KMS-11 (cell line): ENCODE data around the gene ZMAT2.

ENCODE experiments used
- H2AFZ ChIP-seq: fragments of 200-600 bp; sonication (generic); 2 replicates; pipeline ENCODE4 v1.6.1; 2016; ENCODE audit warnings: antibody characterized with exemption, mixed run types, low read depth
- H3K27ac ChIP-seq: fragments of 200-600 bp; sonication (generic); 2 replicates; pipeline ENCODE4 v1.6.1; 2016; ENCODE audit warnings: mild to moderate bottlenecking, mixed run types
- H3K27me3 ChIP-seq: fragments of 200-600 bp; sonication (generic); 2 replicates; pipeline ENCODE4 v1.6.1; 2017; ENCODE audit warnings: mild to moderate bottlenecking, low read depth, mixed run types, moderate library complexity; ENCODE audit not compliant: insufficient read depth
- H3K36me3 ChIP-seq: fragments of 200-600 bp; sonication (generic); 2 replicates; pipeline ENCODE4 v1.6.1; 2017; ENCODE audit warnings: mild to moderate bottlenecking, mixed run types; ENCODE audit not compliant: insufficient read depth
- H3K4me1 ChIP-seq: fragments of 200-600 bp; sonication (generic); 2 replicates; pipeline ENCODE4 v1.6.1; 2016; ENCODE audit warnings: mild to moderate bottlenecking, low read depth, mixed run types; ENCODE audit not compliant: poor library complexity, severe bottlenecking
- H3K4me2 ChIP-seq: fragments of 200-600 bp; sonication (generic); 2 replicates; pipeline ENCODE4 v1.7.0; 2016; ENCODE audit warnings: mild to moderate bottlenecking, mixed run types
- H3K4me3 ChIP-seq: fragments of 200-600 bp; sonication (generic); IDR thresholded peaks from 2 replicates; pipeline ENCODE4 v1.6.1; 2017; ENCODE audit warnings: low read depth, low read length, mixed read lengths; ENCODE audit not compliant: insufficient read depth
- H3K79me2 ChIP-seq: fragments of 200-600 bp; sonication (generic); 2 replicates; pipeline ENCODE4 v1.6.1; 2016; ENCODE audit warnings: low read depth, mixed run types; ENCODE audit not compliant: insufficient read depth
- H3K9ac ChIP-seq: fragments of 200-600 bp; sonication (generic); 2 replicates; pipeline ENCODE4 v1.6.1; 2016; ENCODE audit warnings: mild to moderate bottlenecking, mixed run types
- H4K20me1 ChIP-seq: fragments of 200-600 bp; sonication (generic); 2 replicates; pipeline ENCODE4 v1.6.1; 2016; ENCODE audit warnings: mild to moderate bottlenecking, mixed run types; ENCODE audit not compliant: insufficient read depth
- CTCF ChIP-seq: fragments of 200-600 bp; sonication (generic); conservative IDR thresholded peaks from 2 replicates; pipeline ENCODE4 v1.6.1; 2017; ENCODE audit warnings: low read depth, mild to moderate bottlenecking, antibody characterized with exemption, low read length, moderate library complexity, mixed read lengths

ZMAT2 gene

GRCh38 chr5:140678993-140679392 lies 21.3 kb upstream of the ZMAT2 start:
- no peaks in the 10 kb centered on the region for H3K36me3 ChIP-seq

GRCh38 chr5:140690376-140690932 lies 9.8 kb upstream of the ZMAT2 start:
- Histone ChIP-seq H3K9ac (peak overlapping the region; percentile 69), H3K27ac (peak overlapping the region; percentile 60), H3K4me2 (peak overlapping the region; percentile 95), H3K4me3 (no peak overlapping the region), H4K20me1 (no peaks in the 10 kb centered on the region), H2AFZ (peak overlapping the region; percentile 93; the same call in 1 of the 2 replicates), H3K36me3 (no peaks in the 10 kb centered on the region), H3K27me3 (no peaks in the 10 kb centered on the region), H3K4me1 (peaks cover 19% of the 10 kb centered on the region), H3K79me2 (peaks cover 32% of the 10 kb centered on the region; the same call in 1 of the 2 replicates)
- TF ChIP-seq CTCF = no peak

More at GRCh38 chr5:140678993-140679392, 21.3 kb upstream of the ZMAT2 start:
- Histone ChIP-seq H3K27me3 (no peaks in the 10 kb centered on the region), H3K79me2 (no peaks in the 10 kb centered on the region), H3K4me1 (peaks cover 4% of the 10 kb centered on the region), H3K4me3 (no peak overlapping the region), H3K9ac (no peak overlapping the region), H3K27ac (no peak overlapping the region), H4K20me1 (no peaks in the 10 kb centered on the region), H3K4me2 (no peak overlapping the region), H2AFZ (no peak overlapping the region)
- no peak for TF ChIP-seq CTCF

- TF ChIP-seq CTCF = no peak
- Histone ChIP-seq H3K27ac (peak within 1 kb of the TSS; percentile 60), H3K36me3 (no peaks in the 10 kb centered on the region)
Measured at GRCh38 chr5:140690941-140691924, 9.0 kb upstream of the ZMAT2 start, which contains the start of the genes HARS1 and HARS2. TSS of gene HARS1 (minus strand) at chr5:140691370. CDS start at chr5:140691304, 66 bp downstream. TSS of gene HARS2 (plus strand) at chr5:140691455. CDS start at chr5:140691649, 194 bp downstream.

GRCh38 chr5:140694276-140694675 lies 6.0 kb upstream of the ZMAT2 start:
- Histone ChIP-seq H3K79me2 (peaks cover 31% of the 10 kb centered on the region; the same call in 1 of the 2 replicates), H3K9ac (no peak overlapping the region), H3K4me3 (no peak overlapping the region), H3K36me3 (0 out of 2 replicates have a peak, but pooled peaks cover 4% of the 10 kb centered on the region), H3K27ac (no peak overlapping the region), H3K27me3 (no peaks in the 10 kb centered on the region), H2AFZ (no peak overlapping the region), H3K4me1 (peaks cover 12% of the 10 kb centered on the region), H3K4me2 (no peak overlapping the region), H4K20me1 (no peaks in the 10 kb centered on the region)
- TF ChIP-seq CTCF = no peak

More at GRCh38 chr5:140690941-140691924, 9.0 kb upstream of the ZMAT2 start, which contains the start of the genes HARS1 and HARS2:
- peaks cover 32% of the 10 kb centered on the region; the same call in 1 of the 2 replicates for H3K79me2 ChIP-seq
- H4K20me1 ChIP-seq = no peaks in the 10 kb centered on the region
- H3K27me3 ChIP-seq = no peaks in the 10 kb centered on the region
- peaks cover 19% of the 10 kb centered on the region for H3K4me1 ChIP-seq
- peak within 1 kb of the TSS; percentile 93 for H2AFZ ChIP-seq
- no peak within 1 kb of the TSS for H3K4me3 ChIP-seq
- peak within 1 kb of the TSS; percentile 69 for H3K9ac ChIP-seq
- peak within 1 kb of the TSS; percentile 95 for H3K4me2 ChIP-seq
